ENCODE results near the gene CDK14. TPM values are rescaled to one million over a fixed set of nuclear protein-coding genes. Genes with fewer than 3 reads are reported as not detected.
A peak's percentile ranks its signal among the peaks of the same experiment; 100 is the strongest.

CDK14 gene
- total RNA-seq, 5 donors from 2014 or later (not counting 1 experiment from before 2014, with no cell fraction given) = 0.86 to 6.6 (median 1.6) TPM

GRCh38 chr7:90709501-90710465 lies 113.7 kb downstream of the CDK14 start:
- DNase-seq (no peak), ATAC-seq (replicated peaks in 1 of 4) (no peak)
- 68% methylated on average over 4 of the region's 11 CpGs for WGBS (ENCODE audit: insufficient coverage)
- ChIA-PET CTCF (no interaction called here), POLR2A (interaction anchor here in 1 of 2 donors (0.7 kb wide), 1 partner anchor 1781 kb away, joined by 5 read pairs; no protein-coding TSS in a partner anchor)
- no peaks in the 10 kb centered on the region for H3K27me3 Mint-ChIP-seq
- H3K27ac Mint-ChIP-seq = no peak overlapping the region
- no peaks in the 10 kb centered on the region for H3K9me3 Mint-ChIP-seq
- no peak overlapping the region for H3K27ac ChIP-seq (ENCODE audit: low read length)
- no peak overlapping the region for H3K4me3 ChIP-seq (ENCODE audit: control insufficient read depth in 1 of 2, extremely low read depth in 1 of 2, low read length in 1 of 2)
- peak overlapping the region in 1 of 3 donors; percentile 54 for H3K4me3 Mint-ChIP-seq
- no peaks in the 10 kb centered on the region for H3K9me3 ChIP-seq
- no peaks in the 10 kb centered on the region for H3K36me3 ChIP-seq (ENCODE audit: control insufficient read depth in 2 of 2, extremely low read depth in 1 of 2, insufficient read depth in 1 of 2, low read length in 1 of 2)
- no peaks in the 10 kb centered on the region for H3K36me3 Mint-ChIP-seq
- no peaks in the 10 kb centered on the region for H3K27me3 ChIP-seq (replicated peaks in 1 of 2; ENCODE audit: control insufficient read depth in 2 of 2, extremely low read depth in 1 of 2, insufficient read depth in 2 of 2, low read length in 1 of 2)
- H3K4me1 ChIP-seq (ENCODE audit: control insufficient read depth in 1 of 2, extremely low read depth in 1 of 2, insufficient read depth in 2 of 2, low read length in 2 of 2) = no peaks in the 10 kb centered on the region
- no peaks in the 10 kb centered on the region for H3K4me1 Mint-ChIP-seq

GRCh38 chr7:90710466-90710850 lies 114.3 kb downstream of the CDK14 start:
- Mint-ChIP-seq H3K27me3 (no peaks in the 10 kb centered on the region), H3K36me3 (no peaks in the 10 kb centered on the region), H3K9me3 (no peaks in the 10 kb centered on the region), H3K4me3 (no peak overlapping the region), H3K4me1 (no peaks in the 10 kb centered on the region), H3K27ac (no peak overlapping the region)
- ChIA-PET CTCF (no interaction called here), POLR2A (no interaction called here)
- no peaks in the 10 kb centered on the region for H3K27me3 ChIP-seq (replicated peaks in 1 of 2; ENCODE audit: control insufficient read depth in 2 of 2, extremely low read depth in 1 of 2, insufficient read depth in 2 of 2, low read length in 1 of 2)
- WGBS (ENCODE audit: insufficient coverage) = 82% methylated on average over 2 of the region's 4 CpGs
- ATAC-seq (replicated peaks in 1 of 4) = no peak
- no peak for DNase-seq
- no peak overlapping the region for H3K4me3 ChIP-seq (ENCODE audit: control insufficient read depth in 1 of 2, extremely low read depth in 1 of 2, low read length in 1 of 2)
- no peak overlapping the region for H3K27ac ChIP-seq (ENCODE audit: low read length)
- H3K36me3 ChIP-seq (ENCODE audit: control insufficient read depth in 2 of 2, extremely low read depth in 1 of 2, insufficient read depth in 1 of 2, low read length in 1 of 2) = no peaks in the 10 kb centered on the region
- no peaks in the 10 kb centered on the region for H3K4me1 ChIP-seq (ENCODE audit: control insufficient read depth in 1 of 2, extremely low read depth in 1 of 2, insufficient read depth in 2 of 2, low read length in 2 of 2)
- H3K9me3 ChIP-seq = no peaks in the 10 kb centered on the region

GRCh38 chr7:90713628-90714027 lies 117.5 kb downstream of the CDK14 start:
- Histone ChIP-seq H3K9me3 (no peaks in the 10 kb centered on the region), H3K4me3 (ENCODE audit: control insufficient read depth in 1 of 2, extremely low read depth in 1 of 2, low read length in 1 of 2) (no peak overlapping the region), H3K36me3 (ENCODE audit: control insufficient read depth in 2 of 2, extremely low read depth in 1 of 2, insufficient read depth in 1 of 2, low read length in 1 of 2) (no peaks in the 10 kb centered on the region), H3K27ac (ENCODE audit: low read length) (no peak overlapping the region), H3K27me3 (replicated peaks in 1 of 2; ENCODE audit: control insufficient read depth in 2 of 2, extremely low read depth in 1 of 2, insufficient read depth in 2 of 2, low read length in 1 of 2) (no peaks in the 10 kb centered on the region), H3K4me1 (ENCODE audit: control insufficient read depth in 1 of 2, extremely low read depth in 1 of 2, insufficient read depth in 2 of 2, low read length in 2 of 2) (no peaks in the 10 kb centered on the region)
- Mint-ChIP-seq H3K36me3 (no peaks in the 10 kb centered on the region), H3K4me3 (no peak overlapping the region), H3K27ac (no peak overlapping the region), H3K27me3 (no peaks in the 10 kb centered on the region), H3K4me1 (no peaks in the 10 kb centered on the region), H3K9me3 (no peaks in the 10 kb centered on the region)
- ATAC-seq (replicated peaks in 1 of 4) (no peak), DNase-seq (no peak)
- ChIA-PET CTCF (interaction anchor here in 1 of 2 donors (0.6 kb wide), 1 partner anchor 511 kb away, joined by 4 read pairs; no protein-coding TSS in a partner anchor), POLR2A (no interaction called here)
- no CpG with 5 or more reads among the region's 1 CpG for WGBS (ENCODE audit: insufficient coverage)

GRCh38 chr7:90715067-90715466 lies 118.9 kb downstream of the CDK14 start:
- Histone ChIP-seq H3K36me3 (ENCODE audit: control insufficient read depth in 2 of 2, extremely low read depth in 1 of 2, insufficient read depth in 1 of 2, low read length in 1 of 2) (no peaks in the 10 kb centered on the region), H3K9me3 (no peaks in the 10 kb centered on the region), H3K27me3 (replicated peaks in 1 of 2; ENCODE audit: control insufficient read depth in 2 of 2, extremely low read depth in 1 of 2, insufficient read depth in 2 of 2, low read length in 1 of 2) (no peaks in the 10 kb centered on the region), H3K4me3 (ENCODE audit: control insufficient read depth in 1 of 2, extremely low read depth in 1 of 2, low read length in 1 of 2) (no peak overlapping the region), H3K27ac (ENCODE audit: low read length) (no peak overlapping the region), H3K4me1 (ENCODE audit: control insufficient read depth in 1 of 2, extremely low read depth in 1 of 2, insufficient read depth in 2 of 2, low read length in 2 of 2) (no peaks in the 10 kb centered on the region)
- DNase-seq (no peak), ATAC-seq (replicated peaks in 1 of 4) (no peak)
- no peaks in the 10 kb centered on the region for H3K4me1 Mint-ChIP-seq
- H3K27ac Mint-ChIP-seq = no peak overlapping the region
- H3K27me3 Mint-ChIP-seq = no peaks in the 10 kb centered on the region
- POLR2A ChIA-PET = interaction anchor here in 1 of 2 donors (0.7 kb wide), 1 partner anchor 11 kb away, joined by 5 read pairs; no protein-coding TSS in a partner anchor
- WGBS (ENCODE audit: insufficient coverage) = 60% methylated on average over 1 of the region's 2 CpGs
- no peaks in the 10 kb centered on the region for H3K9me3 Mint-ChIP-seq
- no peaks in the 10 kb centered on the region for H3K36me3 Mint-ChIP-seq
- H3K4me3 Mint-ChIP-seq = no peak overlapping the region
- CTCF ChIA-PET = interaction anchor here in 1 of 2 donors (0.7 kb wide), 1 partner anchor 199 kb away, joined by 7 read pairs; no protein-coding TSS in a partner anchor

GRCh38 chr7:90717296-90718060 lies 121.4 kb downstream of the CDK14 start:
- CTCF ChIA-PET = no interaction called here
- no peaks in the 10 kb centered on the region for H3K4me1 ChIP-seq (ENCODE audit: control insufficient read depth in 1 of 2, extremely low read depth in 1 of 2, insufficient read depth in 2 of 2, low read length in 2 of 2)

GRCh38 chr7:90719155-90719554 lies 123.0 kb downstream of the CDK14 start:
- Mint-ChIP-seq H3K9me3 (no peaks in the 10 kb centered on the region), H3K36me3 (no peaks in the 10 kb centered on the region), H3K27me3 (no peaks in the 10 kb centered on the region), H3K4me3 (no peak overlapping the region), H3K4me1 (peaks cover 0 to 1% (median 0%) of the 10 kb centered on the region in 3 donors), H3K27ac (no peak overlapping the region)
- Histone ChIP-seq H3K4me1 (ENCODE audit: control insufficient read depth in 1 of 2, extremely low read depth in 1 of 2, insufficient read depth in 2 of 2, low read length in 2 of 2) (no peaks in the 10 kb centered on the region), H3K9me3 (no peaks in the 10 kb centered on the region), H3K27me3 (replicated peaks in 1 of 2; ENCODE audit: control insufficient read depth in 2 of 2, extremely low read depth in 1 of 2, insufficient read depth in 2 of 2, low read length in 1 of 2) (no peaks in the 10 kb centered on the region), H3K36me3 (ENCODE audit: control insufficient read depth in 2 of 2, extremely low read depth in 1 of 2, insufficient read depth in 1 of 2, low read length in 1 of 2) (no peaks in the 10 kb centered on the region), H3K4me3 (ENCODE audit: control insufficient read depth in 1 of 2, extremely low read depth in 1 of 2, low read length in 1 of 2) (no peak overlapping the region), H3K27ac (ENCODE audit: low read length) (no peak overlapping the region)
- ChIA-PET CTCF (no interaction called here), POLR2A (no interaction called here)
- WGBS (ENCODE audit: insufficient coverage) = 80% methylated on average over 1 of the region's 3 CpGs
- DNase-seq (no peak), ATAC-seq (replicated peaks in 1 of 4) (no peak)

More at GRCh38 chr7:90717296-90718060, 121.4 kb downstream of the CDK14 start:
- ATAC-seq (replicated peaks in 1 of 4) = no peak
- H3K9me3 ChIP-seq = no peaks in the 10 kb centered on the region
- H3K27me3 Mint-ChIP-seq = no peaks in the 10 kb centered on the region
- no peaks in the 10 kb centered on the region for H3K36me3 ChIP-seq (ENCODE audit: control insufficient read depth in 2 of 2, extremely low read depth in 1 of 2, insufficient read depth in 1 of 2, low read length in 1 of 2)
- no peaks in the 10 kb centered on the region for H3K9me3 Mint-ChIP-seq
- 100% methylated on average over 2 of the region's 5 CpGs for WGBS (ENCODE audit: insufficient coverage)
- no peaks in the 10 kb centered on the region for H3K27me3 ChIP-seq (replicated peaks in 1 of 2; ENCODE audit: control insufficient read depth in 2 of 2, extremely low read depth in 1 of 2, insufficient read depth in 2 of 2, low read length in 1 of 2)
- no peak overlapping the region for H3K4me3 Mint-ChIP-seq
- no peak overlapping the region for H3K4me3 ChIP-seq (ENCODE audit: control insufficient read depth in 1 of 2, extremely low read depth in 1 of 2, low read length in 1 of 2)
- DNase-seq = no peak
- POLR2A ChIA-PET = no interaction called here
- no peak overlapping the region for H3K27ac Mint-ChIP-seq
- H3K4me1 Mint-ChIP-seq = no peaks in the 10 kb centered on the region
- H3K36me3 Mint-ChIP-seq = no peaks in the 10 kb centered on the region
- no peak overlapping the region for H3K27ac ChIP-seq (ENCODE audit: low read length)
